ENCODE measurements around the gene DYRK4.

- TF ChIP-seq POLR2A (IDR thresholded peaks at IDR 0.05; ENCODE audit: control extremely low read depth in 1 of 2, low read depth in 2 of 2, low read length in 2 of 2) (no peak), KDM1A (IDR thresholded peaks at IDR 0.05; ENCODE audit: borderline replicate concordance, low read length) (no peak), SUZ12 (IDR thresholded peaks at IDR 0.05; ENCODE audit: low read length) (no peak), EZH2 (IDR thresholded peaks at IDR 0.05; ENCODE audit: low read depth, low read length, severe bottlenecking) (no peak), JUND (IDR thresholded peaks at IDR 0.05; ENCODE audit: low read length) (no peak), SP2 (IDR thresholded peaks at IDR 0.05; ENCODE audit: low read length) (no peak), CBX8 (IDR thresholded peaks at IDR 0.05; ENCODE audit: borderline replicate concordance, low read depth, low read length) (no peak), SIX5 (IDR thresholded peaks at IDR 0.05; ENCODE audit: low read depth, low read length) (no peak), POLR2AphosphoS5 (IDR thresholded peaks at IDR 0.05; ENCODE audit: low read depth, low read length) (no peak), CHD2 (IDR thresholded peaks at IDR 0.05; ENCODE audit: low read length) (no peak), CTCF (IDR thresholded peaks at IDR 0.05; ENCODE audit: control extremely low read depth in 1 of 3, insufficient read depth in 1 of 3, low read depth in 1 of 3, low read length in 3 of 3) (peak; percentile 29 to 63 (median 51)), SRF (IDR thresholded peaks at IDR 0.05; ENCODE audit: low read depth, low read length) (no peak), BACH1 (IDR thresholded peaks at IDR 0.05; ENCODE audit: low read length) (no peak)
- TF ChIP-seq, protein P1, sequence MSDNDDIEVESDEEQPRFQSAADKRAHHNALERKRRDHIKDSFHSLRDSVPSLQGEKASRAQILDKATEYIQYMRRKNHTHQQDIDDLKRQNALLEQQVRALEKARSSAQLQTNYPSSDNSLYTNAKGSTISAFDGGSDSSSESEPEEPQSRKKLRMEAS (IDR thresholded peaks at IDR 0.05) = no peak
These were observed 17.5 kb downstream of the DYRK4 start for GRCh38 chr12:4579305-4580102.

Measured in H1 (cell line).